Melanocyte of skin (primary cell): ENCODE data around the gene GBP7. TPM values are rescaled to one million over a fixed set of nuclear protein-coding genes. Genes with fewer than 3 reads are reported as not detected.

Source experiments
- total RNA-seq, 2 donors: library from RNA; depleted of rRNA; stranded (reverse); fragments of >200 nt; gene quantifications; 2 replicates each; pipeline ENCODE4 v1.2.3, GENCODE V29; 2012

GBP7 gene
- not detected for total RNA-seq

GRCh38 chr1:89175601-89176256 lies at the start of gene GBP7:
GBP7 (minus strand) TSS chr1:89176003; CDS start chr1:89171935, 4,068 bp downstream.

GRCh38 chr1:89198491-89199072 lies 22.8 kb upstream of the GBP7 start, which contains the start of gene GBP4:
GBP4 (minus strand) TSS chr1:89198942; CDS start chr1:89198834, 108 bp downstream.

GRCh38 chr1:89125913-89126580 lies 49.8 kb downstream of the GBP7 start, which contains the start of gene GBP2:
GBP2 (minus strand) TSS chr1:89126114; CDS start chr1:89121966, 4,148 bp downstream.

Other genes with a start within 250 kb of the GBP7 start
- 10 to 100 TPM; 39.6 to 52.7 TPM for gene KYAT3, start 183.4 kb downstream of the GBP7 start, total RNA-seq
- 10 to 100 TPM; 23.3 to 26.2 TPM for gene RBMXL1, start 183.4 kb downstream of the GBP7 start, total RNA-seq
- 10 to 100 TPM; 32.6 to 45.8 TPM for gene GBP3, start 153.1 kb downstream of the GBP7 start, total RNA-seq
- gene GBP1, start 110.8 kb downstream of the GBP7 start, total RNA-seq = 100 to 1,000 TPM in 1 of 2 donors, 10 to 100 TPM in 1; 80.5 to 102 TPM
- gene GBP2, start 49.9 kb downstream of the GBP7 start, total RNA-seq = 10 to 100 TPM; 12.3 to 79.2 TPM
- 1 to 10 TPM; 1.3 to 7.2 TPM for gene GBP4, start 22.9 kb upstream of the GBP7 start, total RNA-seq
- under 1 TPM; under 0.01 to 0.34 TPM for gene GBP5, start 96.9 kb upstream of the GBP7 start, total RNA-seq
- gene GBP6, start 188.1 kb upstream of the GBP7 start, total RNA-seq = not detected